A673 (cell line): ENCODE measurements around the gene UTP25. TPM values are rescaled to one million over a fixed set of nuclear protein-coding genes. Genes with fewer than 3 reads are reported as not detected.

ENCODE experiments used
- BruUV-seq: library from RNA; stranded (reverse); fragments of 400-500 nt; replicated peaks from 2 replicates; lab custom pipeline; 2021; lab: Mats Ljungman, UMichigan
- CTCF ChIA-PET: fragments of 300-600 bp; sonication (Branson Sonifier 250); formaldehyde crosslinking; loops from one replicate; lab custom pipeline; 2022; ENCODE audit warnings: antibody characterized with exemption; lab: Charles Lee
- POLR2A ChIA-PET: fragments of 300-600 bp; sonication (Branson Sonifier 250); formaldehyde crosslinking; loops from one replicate; lab custom pipeline; 2022; ENCODE audit warnings: antibody characterized with exemption; ENCODE audit not compliant: low non-redundant PET; lab: Charles Lee
- DNase-seq: peaks from one replicate; pipeline ENCODE4 v3.0.0-alpha.2; 2015; ENCODE audit warnings: low spot score
- H3K27ac ChIP-seq: fragments of 200-600 bp; sonication (generic); 2 replicates; pipeline ENCODE4 v1.5.1; 2016; ENCODE audit warnings: mixed run types, low read depth, mild to moderate bottlenecking, mixed read lengths, antibody characterized with exemption, low read length; ENCODE audit not compliant: poor library complexity, severe bottlenecking
- H3K27me3 ChIP-seq: fragments of 200-600 bp; sonication (generic); replicated peaks from 2 replicates; pipeline ENCODE4 v1.6.1; 2017; ENCODE audit warnings: mixed run types, low read depth, mild to moderate bottlenecking, mixed read lengths, antibody characterized with exemption, low read length; ENCODE audit not compliant: insufficient read depth, poor library complexity
- H3K36me3 ChIP-seq: fragments of 200-600 bp; sonication (generic); 2 replicates; pipeline ENCODE4 v1.6.1; 2016; ENCODE audit warnings: mixed run types, mild to moderate bottlenecking, mixed read lengths, antibody characterized with exemption, low read length; ENCODE audit not compliant: insufficient read depth, poor library complexity, severe bottlenecking
- H3K4me1 ChIP-seq: fragments of 200-600 bp; sonication (generic); 2 replicates; pipeline ENCODE4 v1.6.1; 2017; ENCODE audit warnings: mixed run types, mild to moderate bottlenecking, mixed read lengths, antibody characterized with exemption, low read length; ENCODE audit not compliant: insufficient read depth, poor library complexity, severe bottlenecking
- H3K4me3 ChIP-seq: fragments of 200-600 bp; sonication (generic); 2 replicates; pipeline ENCODE4 v1.5.1; 2016; ENCODE audit warnings: low read depth, mixed run types, mild to moderate bottlenecking, mixed read lengths, low read length; ENCODE audit not compliant: poor library complexity, severe bottlenecking
- H3K9me3 ChIP-seq: fragments of 200-600 bp; sonication (generic); 2 replicates; pipeline ENCODE4 v1.6.1; 2016; ENCODE audit warnings: mixed run types, low read depth, mild to moderate bottlenecking, mixed read lengths, antibody characterized with exemption, low read length; ENCODE audit not compliant: poor library complexity, severe bottlenecking
- EZH2 ChIP-seq: fragments of 200-600 bp; sonication (generic); IDR thresholded peaks from 2 replicates; pipeline ENCODE4 v1.6.1; 2017; ENCODE audit warnings: borderline replicate concordance, low read depth, mild to moderate bottlenecking, mixed read lengths, antibody characterized with exemption, low read length; ENCODE audit not compliant: poor library complexity, severe bottlenecking
- intact Hi-C: fragments of 100-400 bp; cut with micrococcal nuclease; formaldehyde crosslinking; loops from one replicate; pipeline ENCODE4 v1.10.0; 2022; ENCODE audit not compliant: unreplicated experiment
- total RNA-seq: library from RNA; stranded (reverse); gene quantifications from 2 replicates; pipeline ENCODE4 v1.2.3, GENCODE V29; 2021
- TF ChIP-seq, protein P1 (sequence below): fragments of 300-800, 200-600 bp; sonication (generic); conservative IDR thresholded peaks from 2 replicates; pipeline ENCODE4 v1.5.1; 2017; ENCODE audit warnings: low read depth, mild to moderate bottlenecking, antibody characterized with exemption, low read length, moderate library complexity, mixed read lengths

The UTP25 gene
- total RNA-seq, 1 experiment from 2014 or later = 11.5 TPM

- ChIA-PET POLR2A (no interaction called here), CTCF (interaction anchor here (0.6 kb wide), 1 partner anchor 59 kb away, joined by 3 read pairs; no protein-coding TSS in a partner anchor)
- H3K9me3 ChIP-seq = no peaks in the 10 kb centered on the region
- intact Hi-C loops = no loop called here
- peak; percentile 59 for DNase-seq
- no TSS peak for BruUV-seq
- H3K4me1 ChIP-seq = peaks cover 38% of the 10 kb centered on the region
- no peak for TF ChIP-seq EZH2
- TF ChIP-seq, protein P1, sequence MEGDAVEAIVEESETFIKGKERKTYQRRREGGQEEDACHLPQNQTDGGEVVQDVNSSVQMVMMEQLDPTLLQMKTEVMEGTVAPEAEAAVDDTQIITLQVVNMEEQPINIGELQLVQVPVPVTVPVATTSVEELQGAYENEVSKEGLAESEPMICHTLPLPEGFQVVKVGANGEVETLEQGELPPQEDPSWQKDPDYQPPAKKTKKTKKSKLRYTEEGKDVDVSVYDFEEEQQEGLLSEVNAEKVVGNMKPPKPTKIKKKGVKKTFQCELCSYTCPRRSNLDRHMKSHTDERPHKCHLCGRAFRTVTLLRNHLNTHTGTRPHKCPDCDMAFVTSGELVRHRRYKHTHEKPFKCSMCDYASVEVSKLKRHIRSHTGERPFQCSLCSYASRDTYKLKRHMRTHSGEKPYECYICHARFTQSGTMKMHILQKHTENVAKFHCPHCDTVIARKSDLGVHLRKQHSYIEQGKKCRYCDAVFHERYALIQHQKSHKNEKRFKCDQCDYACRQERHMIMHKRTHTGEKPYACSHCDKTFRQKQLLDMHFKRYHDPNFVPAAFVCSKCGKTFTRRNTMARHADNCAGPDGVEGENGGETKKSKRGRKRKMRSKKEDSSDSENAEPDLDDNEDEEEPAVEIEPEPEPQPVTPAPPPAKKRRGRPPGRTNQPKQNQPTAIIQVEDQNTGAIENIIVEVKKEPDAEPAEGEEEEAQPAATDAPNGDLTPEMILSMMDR = no peak; the same call in 1 of the 2 replicates
- H3K27me3 ChIP-seq = no peaks in the 10 kb centered on the region
- H3K36me3 ChIP-seq = no peaks in the 10 kb centered on the region
- H3K27ac ChIP-seq = no peak overlapping the region
- no peak overlapping the region for H3K4me3 ChIP-seq
Measured at GRCh38 chr1:209883341-209883971, 55.7 kb downstream of the UTP25 start.

DNA sequence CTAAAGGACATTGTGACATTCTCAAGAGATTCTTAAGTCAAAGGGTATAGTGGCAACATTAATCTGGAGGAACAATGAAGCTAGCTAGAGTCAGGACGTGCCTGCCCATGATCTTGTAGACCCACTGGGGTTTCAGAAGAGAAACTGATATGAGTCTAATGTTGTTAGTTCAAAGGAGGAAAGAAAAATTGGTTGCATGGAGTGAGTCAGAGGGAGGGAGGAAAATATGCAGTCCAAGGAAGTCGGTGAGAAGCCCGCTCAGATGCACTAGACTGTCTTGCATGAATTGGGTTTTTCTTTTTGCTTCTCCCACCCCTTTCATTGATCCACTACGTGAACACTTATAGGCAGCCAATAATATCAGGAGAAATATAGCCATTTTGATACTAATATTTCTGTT lies 56.5 kb downstream of the UTP25 start:
- CTCF ChIA-PET = no interaction called here
- Histone ChIP-seq H3K4me1 (peaks cover 38% of the 10 kb centered on the region), H3K27me3 (no peaks in the 10 kb centered on the region), H3K9me3 (no peaks in the 10 kb centered on the region), H3K27ac (peak overlapping the region; percentile 4), H3K4me3 (no peak overlapping the region), H3K36me3 (no peaks in the 10 kb centered on the region)
- TSS peak; percentile 33 for BruUV-seq
- TF ChIP-seq, protein P1 = no peak
- no peak for TF ChIP-seq EZH2
- intact Hi-C loops = no loop called here
- DNase-seq = peak; percentile 43
- POLR2A ChIA-PET = no interaction called here

DNA sequence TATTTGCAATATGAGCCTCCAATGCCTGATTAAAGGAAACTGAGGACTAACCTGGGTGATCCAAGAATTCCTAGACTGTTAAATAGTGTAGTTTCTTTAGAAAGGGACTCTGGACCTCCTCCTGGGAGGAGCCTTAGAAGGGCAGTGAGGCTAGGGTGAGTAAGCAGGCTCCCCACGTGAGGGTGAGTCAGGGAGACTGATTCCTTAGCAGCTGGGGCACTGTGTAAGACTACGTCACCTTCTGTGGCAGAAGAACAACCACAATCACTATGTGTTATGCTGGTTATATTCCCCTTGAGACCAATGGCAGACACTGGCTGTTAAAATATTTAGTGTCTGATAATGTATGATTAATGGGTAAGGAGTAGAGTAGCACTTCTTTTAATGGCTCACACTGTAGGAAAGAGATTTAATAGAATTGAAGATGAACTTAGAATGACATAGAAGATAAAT lies 56.9 kb downstream of the UTP25 start:
- Histone ChIP-seq H3K27ac (peak overlapping the region; percentile 4), H3K27me3 (no peaks in the 10 kb centered on the region), H3K9me3 (no peaks in the 10 kb centered on the region), H3K4me3 (no peak overlapping the region), H3K36me3 (no peaks in the 10 kb centered on the region), H3K4me1 (peaks cover 38% of the 10 kb centered on the region)
- DNase-seq = peak; percentile 95
- ChIA-PET POLR2A (no interaction called here), CTCF (no interaction called here)
- no peak for TF ChIP-seq EZH2
- TF ChIP-seq, protein P1 = no peak
- BruUV-seq = no TSS peak
- intact Hi-C loops = no loop called here
